ENCODE measurements around the gene DAPK2.

The DAPK2 gene

DNA sequence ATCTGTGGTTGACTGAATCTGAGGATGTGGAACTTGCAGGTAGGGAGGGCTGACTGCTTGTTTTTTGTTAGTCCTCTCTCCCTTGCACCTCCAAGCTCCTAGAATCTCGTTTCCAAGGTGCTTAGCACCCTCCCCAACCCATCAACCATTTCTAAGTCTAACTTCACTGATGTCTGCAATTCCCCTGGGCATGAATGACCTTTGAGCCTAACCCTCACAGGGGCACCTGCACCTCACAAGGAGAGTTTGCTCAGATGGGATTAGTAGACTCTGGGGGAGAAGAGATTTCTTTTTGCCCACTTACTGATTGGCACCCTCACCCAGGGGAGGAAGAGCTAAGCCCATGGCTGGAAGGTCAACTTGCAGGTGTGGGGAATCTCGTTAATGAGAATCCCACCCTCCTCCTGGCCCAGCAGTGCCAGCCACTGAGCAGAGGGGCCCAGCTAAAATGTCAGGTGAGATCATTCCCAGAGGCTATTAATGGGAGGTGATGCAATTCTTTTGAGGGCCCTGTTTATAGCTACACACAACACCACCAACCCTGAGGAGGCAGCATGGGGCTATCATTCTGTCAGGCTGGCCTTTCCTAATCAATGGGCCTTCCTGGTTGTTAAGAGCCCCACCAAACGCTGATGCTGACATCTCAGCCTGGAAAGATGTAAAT is 130.9 kb downstream of the DAPK2 start:
- FAIRE-seq (no peak), DNase-seq (ENCODE audit: insufficient read length, low spot score) (no peak)
- TF ChIP-seq POLR2A (IDR thresholded peaks at IDR 0.05; ENCODE audit: low read depth, low read length): no peak
- no peak for TF ChIP-seq POU2F2 (IDR thresholded peaks at IDR 0.05; ENCODE audit: low read depth, low read length)
- no peak for TF ChIP-seq POLR2AphosphoS5 (IDR thresholded peaks at IDR 0.05; ENCODE audit: low read depth, low read length)
- no peak for TF ChIP-seq SPI1 (IDR thresholded peaks at IDR 0.05; ENCODE audit: low read depth, low read length)
- no peak for TF ChIP-seq TAF1 (IDR thresholded peaks at IDR 0.05; ENCODE audit: low read depth, low read length)
- no peak for TF ChIP-seq PAX5 (IDR thresholded peaks at IDR 0.05; ENCODE audit: insufficient read depth, low read length, severe bottlenecking)

DNA sequence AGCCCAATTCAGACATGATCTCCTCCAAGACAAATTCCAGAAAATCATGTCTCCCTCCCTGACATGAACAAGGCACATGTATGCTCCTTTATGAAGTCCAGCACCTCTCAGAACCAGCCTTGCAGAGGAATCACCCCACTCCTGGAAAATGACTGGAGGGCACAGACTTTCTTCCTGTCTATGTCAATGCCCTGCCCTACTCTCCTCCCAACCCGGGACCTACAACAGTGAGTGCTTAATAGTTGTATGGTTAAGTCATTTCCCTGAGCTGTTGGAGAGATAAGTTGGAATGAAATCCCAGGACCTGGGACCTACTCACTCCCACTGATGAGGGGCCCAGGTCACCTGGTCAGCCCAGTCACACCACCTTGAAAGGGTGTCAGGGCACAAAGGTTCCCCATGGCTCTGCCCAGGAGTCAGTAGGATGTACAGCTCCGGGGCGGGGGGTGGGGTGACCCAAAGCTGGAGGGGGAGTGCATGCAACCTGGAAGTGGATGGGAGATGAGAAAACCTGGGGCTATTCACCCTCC is 132.4 kb downstream of the DAPK2 start:
- no peak for DNase-seq (ENCODE audit: insufficient read length, low spot score)
- no peak for FAIRE-seq
- TF ChIP-seq POU2F2 (IDR thresholded peaks at IDR 0.05; ENCODE audit: low read depth, low read length) (no peak), POLR2A (IDR thresholded peaks at IDR 0.05; ENCODE audit: low read depth, low read length) (no peak), POLR2AphosphoS5 (IDR thresholded peaks at IDR 0.05; ENCODE audit: low read depth, low read length) (no peak), SPI1 (IDR thresholded peaks at IDR 0.05; ENCODE audit: low read depth, low read length) (no peak), PAX5 (IDR thresholded peaks at IDR 0.05; ENCODE audit: insufficient read depth, low read length, severe bottlenecking) (no peak), TAF1 (IDR thresholded peaks at IDR 0.05; ENCODE audit: low read depth, low read length) (no peak)

- no peak for TF ChIP-seq POU2F2 (IDR thresholded peaks at IDR 0.05; ENCODE audit: low read depth, low read length)
- no peak for TF ChIP-seq POLR2AphosphoS5 (IDR thresholded peaks at IDR 0.05; ENCODE audit: low read depth, low read length)
- no peak for TF ChIP-seq PAX5 (IDR thresholded peaks at IDR 0.05; ENCODE audit: insufficient read depth, low read length, severe bottlenecking)
- no peak for TF ChIP-seq SPI1 (IDR thresholded peaks at IDR 0.05; ENCODE audit: low read depth, low read length)
- no peak for TF ChIP-seq TAF1 (IDR thresholded peaks at IDR 0.05; ENCODE audit: low read depth, low read length)
- TF ChIP-seq POLR2A (IDR thresholded peaks at IDR 0.05; ENCODE audit: low read depth, low read length): no peak
- no peak for FAIRE-seq
- DNase-seq (ENCODE audit: insufficient read length, low spot score): no peak
Measured at GRCh38 chr15:63913336-63913735, 132.9 kb downstream of the DAPK2 start.

- DNase-seq (ENCODE audit: insufficient read length, low spot score): no peak
- no peak for FAIRE-seq
- TF ChIP-seq TAF1 (IDR thresholded peaks at IDR 0.05; ENCODE audit: low read depth, low read length) (no peak), PAX5 (IDR thresholded peaks at IDR 0.05; ENCODE audit: insufficient read depth, low read length, severe bottlenecking) (no peak), SPI1 (IDR thresholded peaks at IDR 0.05; ENCODE audit: low read depth, low read length) (no peak), POLR2A (IDR thresholded peaks at IDR 0.05; ENCODE audit: low read depth, low read length) (no peak), POLR2AphosphoS5 (IDR thresholded peaks at IDR 0.05; ENCODE audit: low read depth, low read length) (no peak), POU2F2 (IDR thresholded peaks at IDR 0.05; ENCODE audit: low read depth, low read length) (no peak)
Measured at GRCh38 chr15:63912061-63912615, 134.1 kb downstream of the DAPK2 start.

DNA sequence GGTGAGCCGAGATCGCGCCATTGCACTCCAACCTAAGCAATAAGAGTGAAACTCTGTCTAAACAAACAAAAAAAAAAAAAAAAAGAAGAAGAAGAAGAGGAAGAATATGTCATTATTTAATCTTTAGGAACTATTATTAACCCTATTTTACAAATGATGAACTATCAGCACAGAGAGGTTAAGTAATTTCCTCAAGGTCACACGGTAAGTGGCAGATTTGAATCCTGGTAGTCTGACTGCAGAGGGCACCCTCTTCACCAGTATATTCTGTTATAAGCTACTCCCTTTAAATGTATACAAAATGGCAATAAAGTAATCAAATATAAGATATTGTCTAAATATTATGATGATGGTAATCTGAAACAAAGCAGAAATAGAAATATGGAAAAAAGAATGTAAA is 135.1 kb downstream of the DAPK2 start:
- TF ChIP-seq POLR2AphosphoS5 (IDR thresholded peaks at IDR 0.05; ENCODE audit: low read depth, low read length) (no peak), SPI1 (IDR thresholded peaks at IDR 0.05; ENCODE audit: low read depth, low read length) (no peak), TAF1 (IDR thresholded peaks at IDR 0.05; ENCODE audit: low read depth, low read length) (no peak), POU2F2 (IDR thresholded peaks at IDR 0.05; ENCODE audit: low read depth, low read length) (no peak), PAX5 (IDR thresholded peaks at IDR 0.05; ENCODE audit: insufficient read depth, low read length, severe bottlenecking) (no peak), POLR2A (IDR thresholded peaks at IDR 0.05; ENCODE audit: low read depth, low read length) (no peak)
- DNase-seq (ENCODE audit: insufficient read length, low spot score): no peak
- no peak for FAIRE-seq

DNA sequence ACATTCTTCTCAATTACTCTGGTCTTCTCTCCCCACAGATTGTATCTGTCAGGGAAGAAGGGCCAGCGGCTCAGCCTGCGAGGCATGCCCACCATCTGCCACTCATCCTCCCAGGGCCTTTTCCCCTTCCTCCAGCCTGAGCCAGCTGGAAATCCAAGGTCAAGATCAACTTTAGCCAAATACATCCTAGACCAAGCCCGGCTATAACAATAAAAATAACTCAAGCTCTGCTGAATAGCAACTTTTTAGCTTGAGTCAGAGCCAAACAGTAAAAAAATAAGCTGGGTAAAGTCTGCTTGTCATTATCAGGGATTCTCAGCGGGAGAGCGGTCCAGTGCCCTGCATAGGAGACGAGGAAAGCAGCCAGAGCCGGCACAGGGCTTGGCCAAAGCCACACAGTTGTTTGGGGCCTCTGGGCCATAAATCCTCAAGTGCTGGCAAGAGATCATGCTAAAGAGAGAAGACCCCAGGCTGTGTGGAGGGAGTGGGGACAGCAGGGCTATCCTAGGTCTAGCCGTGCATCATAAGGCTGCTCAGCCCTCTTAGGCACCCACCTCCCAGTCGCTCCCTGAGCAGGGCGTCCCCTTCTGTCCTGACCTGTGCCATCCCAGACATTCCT is 136.4 kb downstream of the DAPK2 start:
- no peak for DNase-seq (ENCODE audit: insufficient read length, low spot score)
- no peak for FAIRE-seq
- TF ChIP-seq POLR2A (IDR thresholded peaks at IDR 0.05; ENCODE audit: low read depth, low read length): no peak
- no peak for TF ChIP-seq TAF1 (IDR thresholded peaks at IDR 0.05; ENCODE audit: low read depth, low read length)
- no peak for TF ChIP-seq POLR2AphosphoS5 (IDR thresholded peaks at IDR 0.05; ENCODE audit: low read depth, low read length)

DNA sequence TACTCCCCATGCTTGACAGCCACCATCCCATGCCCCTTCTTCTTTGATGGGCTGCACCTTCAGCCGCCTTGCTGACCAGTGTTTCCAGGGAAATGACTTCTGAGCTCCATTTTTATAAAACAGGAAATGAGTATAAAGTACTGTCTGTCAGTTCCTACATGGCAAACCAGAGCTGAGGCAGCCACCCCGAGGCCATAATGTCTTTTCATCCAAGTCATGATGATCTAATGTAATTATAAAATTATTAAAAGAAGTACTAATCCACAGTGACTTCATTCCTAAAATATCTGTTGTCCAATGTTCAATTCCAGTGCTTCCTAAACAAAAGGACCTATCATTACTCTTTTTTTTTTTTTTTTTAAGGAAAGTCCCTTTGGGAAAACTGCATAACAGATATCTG is 137.3 kb downstream of the DAPK2 start:
- FAIRE-seq (no peak), DNase-seq (ENCODE audit: insufficient read length, low spot score) (no peak)
- TF ChIP-seq TAF1 (IDR thresholded peaks at IDR 0.05; ENCODE audit: low read depth, low read length) (no peak), SPI1 (IDR thresholded peaks at IDR 0.05; ENCODE audit: low read depth, low read length) (no peak), POU2F2 (IDR thresholded peaks at IDR 0.05; ENCODE audit: low read depth, low read length) (no peak), POLR2AphosphoS5 (IDR thresholded peaks at IDR 0.05; ENCODE audit: low read depth, low read length) (no peak), PAX5 (IDR thresholded peaks at IDR 0.05; ENCODE audit: insufficient read depth, low read length, severe bottlenecking) (no peak), POLR2A (IDR thresholded peaks at IDR 0.05; ENCODE audit: low read depth, low read length) (no peak)

DNA sequence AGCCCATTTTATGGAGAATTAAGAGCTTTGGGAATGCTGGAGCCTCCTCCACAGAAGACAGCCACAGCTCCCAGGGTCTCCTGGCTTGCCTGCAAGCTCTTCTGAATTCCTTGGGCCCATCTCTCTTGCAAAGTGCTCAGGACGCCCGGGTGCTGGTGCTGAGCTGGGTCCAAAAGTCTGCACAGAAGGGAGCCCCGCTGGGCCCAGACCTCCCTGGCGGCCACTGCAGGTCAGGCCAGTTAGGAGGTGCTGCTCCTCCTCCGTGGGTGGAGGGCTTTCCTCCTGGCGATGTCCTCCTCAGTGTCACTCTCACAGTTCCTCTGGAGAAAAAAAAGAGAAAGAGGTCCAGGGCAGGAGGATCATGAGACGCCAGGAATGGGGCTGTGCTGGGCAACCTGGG is 138.0 kb downstream of the DAPK2 start:
- no peak for DNase-seq (ENCODE audit: insufficient read length, low spot score)
- FAIRE-seq: no peak
- TF ChIP-seq SPI1 (IDR thresholded peaks at IDR 0.05; ENCODE audit: low read depth, low read length): no peak
- no peak for TF ChIP-seq TAF1 (IDR thresholded peaks at IDR 0.05; ENCODE audit: low read depth, low read length)
- no peak for TF ChIP-seq PAX5 (IDR thresholded peaks at IDR 0.05; ENCODE audit: insufficient read depth, low read length, severe bottlenecking)
- TF ChIP-seq POLR2AphosphoS5 (IDR thresholded peaks at IDR 0.05; ENCODE audit: low read depth, low read length): no peak
- no peak for TF ChIP-seq POU2F2 (IDR thresholded peaks at IDR 0.05; ENCODE audit: low read depth, low read length)
- no peak for TF ChIP-seq POLR2A (IDR thresholded peaks at IDR 0.05; ENCODE audit: low read depth, low read length)

DNA sequence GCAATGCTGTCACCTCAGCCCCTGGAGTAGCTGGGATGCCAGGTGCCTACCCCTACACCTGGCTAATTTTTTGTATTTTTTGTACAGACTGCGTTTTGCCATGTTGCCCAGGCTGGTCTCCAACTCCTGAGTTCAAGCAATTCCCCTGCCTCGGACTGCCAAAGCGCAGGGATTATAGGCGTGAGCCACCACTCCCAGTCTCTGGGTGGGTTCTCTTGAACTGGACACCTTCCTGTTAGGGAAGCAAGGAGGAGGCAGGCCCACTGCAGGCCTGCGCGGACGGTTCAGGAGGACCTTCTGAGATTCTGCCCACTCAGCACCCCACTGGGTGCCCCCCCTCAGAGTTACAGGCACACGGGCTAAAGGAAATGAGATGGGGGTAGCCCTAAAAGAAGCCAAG is 138.8 kb downstream of the DAPK2 start:
- no peak for DNase-seq (ENCODE audit: insufficient read length, low spot score)
- no peak for TF ChIP-seq PAX5 (IDR thresholded peaks at IDR 0.05; ENCODE audit: insufficient read depth, low read length, severe bottlenecking)
- TF ChIP-seq POLR2A (IDR thresholded peaks at IDR 0.05; ENCODE audit: low read depth, low read length): no peak
- TF ChIP-seq POU2F2 (IDR thresholded peaks at IDR 0.05; ENCODE audit: low read depth, low read length): no peak
- no peak for TF ChIP-seq POLR2AphosphoS5 (IDR thresholded peaks at IDR 0.05; ENCODE audit: low read depth, low read length)
- TF ChIP-seq SPI1 (IDR thresholded peaks at IDR 0.05; ENCODE audit: low read depth, low read length): no peak
- no peak for TF ChIP-seq TAF1 (IDR thresholded peaks at IDR 0.05; ENCODE audit: low read depth, low read length)
- no peak for FAIRE-seq
